ENCODE results near the gene RGS7. TPM values are rescaled to one million over a fixed set of nuclear protein-coding genes. Genes with fewer than 3 reads are reported as not detected.

RGS7 gene
- total RNA-seq, 1 donor = 0.36 TPM

DNA sequence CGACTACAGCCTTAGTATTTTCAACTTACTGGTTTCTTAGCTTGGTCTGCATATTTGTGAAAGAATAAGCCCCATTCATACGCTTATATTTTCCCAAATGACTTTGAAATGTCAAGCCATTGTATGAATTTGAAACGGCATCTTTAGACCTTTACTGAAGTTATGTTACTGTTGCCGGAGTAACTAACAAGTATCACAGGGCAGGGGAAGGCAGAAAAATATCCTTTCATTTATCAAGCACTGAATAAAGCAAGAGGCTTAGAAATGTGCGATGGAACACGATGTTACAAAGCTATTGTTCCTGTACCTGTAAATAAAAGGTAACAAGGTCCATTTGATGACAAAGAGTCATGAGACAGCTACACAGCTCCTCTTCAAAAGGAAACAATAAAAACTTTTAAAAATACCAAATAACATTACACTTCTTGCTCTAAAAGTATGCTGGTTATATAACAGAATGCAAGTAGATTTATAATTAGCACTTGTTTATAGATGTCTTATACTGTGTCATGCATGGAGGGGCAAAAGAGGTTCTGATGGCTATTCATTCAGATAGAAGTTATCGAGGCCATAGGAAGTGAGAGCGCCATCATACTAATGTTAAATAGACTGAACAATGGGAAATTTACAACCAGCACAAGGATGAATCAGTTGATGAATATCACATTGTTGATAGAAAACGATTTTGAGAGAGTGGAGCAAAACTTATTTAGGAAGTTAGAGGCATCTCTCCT is 322.6 kb downstream of the RGS7 start:
- TF ChIP-seq, protein P1, sequence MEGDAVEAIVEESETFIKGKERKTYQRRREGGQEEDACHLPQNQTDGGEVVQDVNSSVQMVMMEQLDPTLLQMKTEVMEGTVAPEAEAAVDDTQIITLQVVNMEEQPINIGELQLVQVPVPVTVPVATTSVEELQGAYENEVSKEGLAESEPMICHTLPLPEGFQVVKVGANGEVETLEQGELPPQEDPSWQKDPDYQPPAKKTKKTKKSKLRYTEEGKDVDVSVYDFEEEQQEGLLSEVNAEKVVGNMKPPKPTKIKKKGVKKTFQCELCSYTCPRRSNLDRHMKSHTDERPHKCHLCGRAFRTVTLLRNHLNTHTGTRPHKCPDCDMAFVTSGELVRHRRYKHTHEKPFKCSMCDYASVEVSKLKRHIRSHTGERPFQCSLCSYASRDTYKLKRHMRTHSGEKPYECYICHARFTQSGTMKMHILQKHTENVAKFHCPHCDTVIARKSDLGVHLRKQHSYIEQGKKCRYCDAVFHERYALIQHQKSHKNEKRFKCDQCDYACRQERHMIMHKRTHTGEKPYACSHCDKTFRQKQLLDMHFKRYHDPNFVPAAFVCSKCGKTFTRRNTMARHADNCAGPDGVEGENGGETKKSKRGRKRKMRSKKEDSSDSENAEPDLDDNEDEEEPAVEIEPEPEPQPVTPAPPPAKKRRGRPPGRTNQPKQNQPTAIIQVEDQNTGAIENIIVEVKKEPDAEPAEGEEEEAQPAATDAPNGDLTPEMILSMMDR (IDR thresholded peaks at IDR 0.05; ENCODE audit: extremely low read depth, low read depth, low read length) = no peak
- H3K4me2 ChIP-seq (ENCODE audit: insufficient read depth, low read length) = no peak overlapping the region
- no peak overlapping the region for H3K27ac ChIP-seq (ENCODE audit: low read depth, low read length)
- H2AFZ ChIP-seq (ENCODE audit: low read length) = no peak overlapping the region
- no peaks in the 10 kb centered on the region for H3K9me3 ChIP-seq (ENCODE audit: low read depth, low read length)
- H3K4me3 ChIP-seq (ENCODE audit: insufficient read depth, low read length) = no peak overlapping the region
- no peaks in the 10 kb centered on the region for H3K36me3 ChIP-seq (ENCODE audit: insufficient read depth, low read length)
- H3K27me3 ChIP-seq (ENCODE audit: insufficient read depth, low read length) = no peaks in the 10 kb centered on the region
- H4K20me1 ChIP-seq (ENCODE audit: insufficient read depth, low read length) = no peaks in the 10 kb centered on the region
- H3K79me2 ChIP-seq (ENCODE audit: insufficient read depth, low read length) = no peaks in the 10 kb centered on the region
- no peaks in the 10 kb centered on the region for H3K4me1 ChIP-seq (ENCODE audit: insufficient read depth, low read length)
- no peak for DNase-seq (ENCODE audit: insufficient read length, low spot score, missing footprints)

GRCh38 chr1:241024834-241025233 is 332.2 kb downstream of the RGS7 start:
- Histone ChIP-seq H3K27ac (ENCODE audit: low read depth, low read length) (no peak overlapping the region), H3K4me1 (ENCODE audit: insufficient read depth, low read length) (no peaks in the 10 kb centered on the region), H3K4me3 (ENCODE audit: insufficient read depth, low read length) (no peak overlapping the region), H3K4me2 (ENCODE audit: insufficient read depth, low read length) (no peak overlapping the region), H3K36me3 (ENCODE audit: insufficient read depth, low read length) (no peaks in the 10 kb centered on the region), H3K27me3 (ENCODE audit: insufficient read depth, low read length) (no peaks in the 10 kb centered on the region), H3K9me3 (ENCODE audit: low read depth, low read length) (no peaks in the 10 kb centered on the region), H4K20me1 (ENCODE audit: insufficient read depth, low read length) (no peaks in the 10 kb centered on the region), H2AFZ (ENCODE audit: low read length) (no peak overlapping the region), H3K79me2 (ENCODE audit: insufficient read depth, low read length) (no peaks in the 10 kb centered on the region)
- TF ChIP-seq, protein P1 (IDR thresholded peaks at IDR 0.05; ENCODE audit: extremely low read depth, low read depth, low read length) = no peak
- no peak for DNase-seq (ENCODE audit: insufficient read length, low spot score, missing footprints)

GRCh38 chr1:241022366-241022765 is 334.6 kb downstream of the RGS7 start:
- H3K27ac ChIP-seq (ENCODE audit: low read depth, low read length) = no peak overlapping the region
- no peaks in the 10 kb centered on the region for H3K27me3 ChIP-seq (ENCODE audit: insufficient read depth, low read length)
- no peak overlapping the region for H2AFZ ChIP-seq (ENCODE audit: low read length)
- TF ChIP-seq, protein P1 (IDR thresholded peaks at IDR 0.05; ENCODE audit: extremely low read depth, low read depth, low read length) = no peak
- no peaks in the 10 kb centered on the region for H4K20me1 ChIP-seq (ENCODE audit: insufficient read depth, low read length)
- H3K4me3 ChIP-seq (ENCODE audit: insufficient read depth, low read length) = no peak overlapping the region
- H3K79me2 ChIP-seq (ENCODE audit: insufficient read depth, low read length) = no peaks in the 10 kb centered on the region
- H3K36me3 ChIP-seq (ENCODE audit: insufficient read depth, low read length) = no peaks in the 10 kb centered on the region
- H3K9me3 ChIP-seq (ENCODE audit: low read depth, low read length) = no peaks in the 10 kb centered on the region
- no peaks in the 10 kb centered on the region for H3K4me1 ChIP-seq (ENCODE audit: insufficient read depth, low read length)
- H3K4me2 ChIP-seq (ENCODE audit: insufficient read depth, low read length) = no peak overlapping the region
- DNase-seq (ENCODE audit: insufficient read length, low spot score, missing footprints) = no peak

- H4K20me1 ChIP-seq (ENCODE audit: insufficient read depth, low read length) = no peaks in the 10 kb centered on the region
- no peak overlapping the region for H2AFZ ChIP-seq (ENCODE audit: low read length)
- H3K79me2 ChIP-seq (ENCODE audit: insufficient read depth, low read length) = no peaks in the 10 kb centered on the region
- DNase-seq (ENCODE audit: insufficient read length, low spot score, missing footprints) = no peak
- TF ChIP-seq, protein P1 (IDR thresholded peaks at IDR 0.05; ENCODE audit: extremely low read depth, low read depth, low read length) = no peak
- no peak overlapping the region for H3K4me3 ChIP-seq (ENCODE audit: insufficient read depth, low read length)
- no peak overlapping the region for H3K27ac ChIP-seq (ENCODE audit: low read depth, low read length)
- H3K4me1 ChIP-seq (ENCODE audit: insufficient read depth, low read length) = no peaks in the 10 kb centered on the region
- no peak overlapping the region for H3K4me2 ChIP-seq (ENCODE audit: insufficient read depth, low read length)
- no peaks in the 10 kb centered on the region for H3K27me3 ChIP-seq (ENCODE audit: insufficient read depth, low read length)
- H3K9me3 ChIP-seq (ENCODE audit: low read depth, low read length) = no peaks in the 10 kb centered on the region
- H3K36me3 ChIP-seq (ENCODE audit: insufficient read depth, low read length) = no peaks in the 10 kb centered on the region
Measured at GRCh38 chr1:241020851-241021697, 335.9 kb downstream of the RGS7 start.

All from osteoblast (primary cell).